GM12874 (cell line): ENCODE measurements around the gene PPP1R7.

Source experiments
- TF ChIP-seq, protein P1 (sequence below): IDR thresholded peaks from 2 replicates; pipeline ENCODE4 v1.5.1; 2011; ENCODE audit warnings: low read depth, mild to moderate bottlenecking, control low read depth, low read length, moderate library complexity; ENCODE audit not compliant: insufficient read depth

Gene PPP1R7

DNA sequence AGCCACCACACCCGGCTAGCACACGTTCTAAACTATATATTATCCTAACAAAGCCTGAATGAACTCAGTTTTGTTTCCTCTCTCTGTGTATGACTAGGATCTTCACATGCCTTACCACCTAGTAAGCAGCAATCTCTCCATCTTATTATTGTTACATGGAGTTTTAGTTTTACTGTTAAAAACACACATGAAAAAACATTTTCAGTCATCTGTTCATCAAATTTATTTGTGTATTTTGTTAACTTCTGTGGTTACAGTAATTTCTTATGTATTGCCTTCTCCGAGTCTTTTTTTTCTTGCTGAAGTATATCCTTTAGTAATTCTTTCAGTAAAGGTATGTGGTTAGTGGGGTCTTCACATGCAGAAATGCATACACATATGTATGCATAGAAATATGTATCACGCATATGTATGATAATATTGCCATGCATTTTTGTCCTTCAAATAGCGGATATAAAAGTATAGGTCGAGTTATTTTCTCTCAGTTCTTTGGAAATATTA is 69.6 kb downstream of the PPP1R7 start:
- TF ChIP-seq, protein P1, sequence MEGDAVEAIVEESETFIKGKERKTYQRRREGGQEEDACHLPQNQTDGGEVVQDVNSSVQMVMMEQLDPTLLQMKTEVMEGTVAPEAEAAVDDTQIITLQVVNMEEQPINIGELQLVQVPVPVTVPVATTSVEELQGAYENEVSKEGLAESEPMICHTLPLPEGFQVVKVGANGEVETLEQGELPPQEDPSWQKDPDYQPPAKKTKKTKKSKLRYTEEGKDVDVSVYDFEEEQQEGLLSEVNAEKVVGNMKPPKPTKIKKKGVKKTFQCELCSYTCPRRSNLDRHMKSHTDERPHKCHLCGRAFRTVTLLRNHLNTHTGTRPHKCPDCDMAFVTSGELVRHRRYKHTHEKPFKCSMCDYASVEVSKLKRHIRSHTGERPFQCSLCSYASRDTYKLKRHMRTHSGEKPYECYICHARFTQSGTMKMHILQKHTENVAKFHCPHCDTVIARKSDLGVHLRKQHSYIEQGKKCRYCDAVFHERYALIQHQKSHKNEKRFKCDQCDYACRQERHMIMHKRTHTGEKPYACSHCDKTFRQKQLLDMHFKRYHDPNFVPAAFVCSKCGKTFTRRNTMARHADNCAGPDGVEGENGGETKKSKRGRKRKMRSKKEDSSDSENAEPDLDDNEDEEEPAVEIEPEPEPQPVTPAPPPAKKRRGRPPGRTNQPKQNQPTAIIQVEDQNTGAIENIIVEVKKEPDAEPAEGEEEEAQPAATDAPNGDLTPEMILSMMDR: no peak

DNA sequence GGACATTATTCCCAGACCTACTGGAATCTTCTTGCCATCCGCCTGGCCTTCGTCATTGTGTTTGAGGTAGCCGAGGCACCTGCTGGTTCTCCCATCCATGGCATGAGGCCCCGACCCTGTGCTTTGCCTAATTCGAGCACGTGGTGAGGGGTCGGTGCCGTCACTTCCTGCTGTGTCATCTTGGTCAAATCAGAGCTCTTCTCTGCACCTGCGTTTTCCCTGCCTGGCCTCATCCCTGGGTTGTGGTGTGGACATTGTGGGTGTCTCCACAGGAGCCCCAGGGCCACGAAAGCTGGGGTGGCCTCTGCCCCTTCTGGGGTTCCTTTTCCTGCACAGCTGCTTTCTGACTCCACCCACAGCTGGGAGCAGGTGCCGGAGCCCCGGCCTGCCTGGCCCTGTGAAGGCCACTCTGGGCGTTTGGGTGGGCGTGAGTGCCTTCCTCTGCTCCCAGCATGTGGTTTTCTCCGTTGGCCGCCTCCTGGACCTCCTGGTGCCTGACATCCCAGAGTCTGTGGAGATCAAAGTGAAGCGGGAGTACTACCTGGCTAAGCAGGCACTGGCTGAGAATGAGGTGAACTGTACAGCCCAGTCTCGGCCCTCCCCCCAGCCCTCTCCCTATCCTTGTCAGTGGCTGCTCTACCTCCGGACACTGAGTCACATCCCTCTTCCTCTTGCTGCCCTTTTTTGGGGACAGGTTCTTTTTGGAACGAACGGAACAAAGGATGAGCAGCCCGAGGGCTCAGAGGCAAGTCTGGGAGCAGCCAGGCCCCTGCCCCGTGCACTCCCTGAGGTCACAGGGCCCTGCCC is 73.1 kb downstream of the PPP1R7 start:
- TF ChIP-seq, protein P1: no peak

DNA sequence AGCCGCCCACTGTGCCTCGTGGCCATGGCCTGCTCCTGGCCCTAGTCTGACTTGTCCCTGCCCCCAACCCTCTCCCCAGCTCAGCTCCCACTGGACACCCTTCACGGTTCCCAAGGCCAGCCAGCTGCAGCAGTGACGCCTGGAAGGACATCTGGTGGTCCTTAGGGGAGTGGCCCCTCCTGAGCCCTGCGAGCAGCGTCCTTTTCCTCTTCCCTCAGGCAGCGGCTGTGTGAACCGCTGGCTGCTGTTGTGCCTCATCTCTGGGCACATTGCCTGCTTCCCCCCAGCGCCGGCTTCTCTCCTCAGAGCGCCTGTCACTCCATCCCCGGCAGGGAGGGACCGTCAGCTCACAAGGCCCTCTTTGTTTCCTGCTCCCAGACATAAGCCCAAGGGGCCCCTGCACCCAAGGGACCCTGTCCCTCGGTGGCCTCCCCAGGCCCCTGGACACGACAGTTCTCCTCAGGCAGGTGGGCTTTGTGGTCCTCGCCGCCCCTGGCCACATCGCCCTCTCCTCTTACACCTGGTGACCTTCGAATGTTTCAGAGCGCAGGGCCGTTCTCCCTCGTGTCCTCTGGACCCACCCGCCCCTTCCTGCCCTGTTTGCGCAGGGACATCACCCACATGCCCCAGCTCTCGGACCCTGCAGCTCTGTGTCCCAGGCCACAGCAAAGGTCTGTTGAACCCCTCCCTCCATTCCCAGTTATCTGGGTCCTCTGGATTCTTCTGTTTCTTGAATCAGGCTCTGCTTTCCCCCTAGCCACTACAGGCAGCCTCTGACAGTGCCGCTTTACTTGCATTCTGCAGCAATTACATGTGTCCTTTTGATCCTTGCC is 74.0 kb downstream of the PPP1R7 start:
- TF ChIP-seq, protein P1: no peak

DNA sequence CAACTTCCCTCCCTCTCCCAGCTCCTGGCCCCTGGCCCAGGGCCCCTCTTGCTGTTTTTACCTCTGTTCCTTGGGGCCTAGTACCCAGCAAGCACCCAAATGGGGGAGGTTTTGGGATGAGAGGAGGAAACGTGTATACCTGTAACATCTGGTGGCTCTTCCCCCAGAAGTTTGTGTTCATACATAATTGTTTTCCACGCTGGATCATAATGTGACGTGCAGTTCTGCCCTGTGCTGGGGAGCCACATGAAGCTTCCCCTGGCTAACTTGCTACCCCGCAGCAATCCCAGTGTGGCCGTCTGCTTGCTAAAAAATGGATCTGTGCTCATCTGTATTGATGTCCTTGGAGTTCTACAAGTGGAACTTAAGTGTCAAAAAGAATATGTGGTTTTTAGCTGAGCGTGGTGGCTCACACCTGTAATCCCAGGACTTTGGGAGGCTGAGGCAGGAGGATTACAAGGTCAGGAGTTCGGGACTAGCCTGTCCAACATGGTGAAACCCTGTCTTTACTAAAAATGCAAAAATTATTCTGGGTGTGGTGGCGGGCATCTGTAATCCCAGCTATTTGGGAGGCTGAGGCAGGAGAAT is 74.7 kb downstream of the PPP1R7 start:
- TF ChIP-seq, protein P1: no peak

DNA sequence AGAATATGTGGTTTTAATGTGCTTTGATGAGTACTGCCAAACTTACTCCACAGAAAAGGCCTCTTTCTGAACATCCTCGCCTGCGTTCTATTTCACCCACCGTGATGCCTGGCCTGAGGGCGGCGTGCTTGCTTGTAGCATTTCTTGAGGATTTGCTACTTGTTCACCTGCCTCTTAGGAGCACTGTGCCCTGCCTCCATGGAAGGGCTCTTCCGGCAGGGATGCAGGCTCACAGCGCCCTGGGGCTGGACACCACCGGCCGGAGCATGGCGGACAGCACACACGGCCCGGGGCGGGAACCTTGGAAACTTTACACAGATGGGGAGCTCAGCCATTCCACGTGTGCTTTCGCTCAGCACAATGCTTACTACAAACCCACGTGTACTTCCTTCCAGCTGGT is 75.3 kb downstream of the PPP1R7 start:
- TF ChIP-seq, protein P1: no peak

DNA sequence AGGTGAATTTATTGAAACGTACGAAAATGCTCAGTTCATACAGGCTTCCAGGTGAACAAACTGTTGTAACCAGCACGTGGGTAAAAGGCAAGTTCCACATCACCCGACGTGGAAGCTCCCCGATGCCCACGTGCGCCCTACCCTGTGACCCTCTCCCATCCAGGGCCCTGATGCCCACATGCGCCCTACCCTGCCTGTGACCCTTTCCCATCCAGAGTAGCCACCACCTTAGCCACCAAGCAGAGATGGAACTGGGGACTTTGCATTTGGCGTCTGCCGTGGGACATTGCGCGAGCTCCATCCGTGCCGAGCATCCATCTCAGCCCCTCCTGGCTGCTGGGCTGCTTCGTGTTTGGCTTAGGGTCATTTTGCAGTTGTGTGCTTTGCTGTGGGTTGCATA is 75.7 kb downstream of the PPP1R7 start:
- TF ChIP-seq, protein P1: no peak
